A673 (cell line): ENCODE measurements around the gene VPS13D. TPM values are rescaled to one million over a fixed set of nuclear protein-coding genes. Genes with fewer than 3 reads are reported as not detected.

ENCODE experiments used
- BruUV-seq: library from RNA; stranded (reverse); fragments of 400-500 nt; replicated peaks from 2 replicates; lab custom pipeline; 2021; lab: Mats Ljungman, UMichigan
- CTCF ChIA-PET: fragments of 300-600 bp; sonication (Branson Sonifier 250); formaldehyde crosslinking; loops from one replicate; lab custom pipeline; 2022; ENCODE audit warnings: antibody characterized with exemption; lab: Charles Lee
- POLR2A ChIA-PET: fragments of 300-600 bp; sonication (Branson Sonifier 250); formaldehyde crosslinking; loops from one replicate; lab custom pipeline; 2022; ENCODE audit warnings: antibody characterized with exemption; ENCODE audit not compliant: low non-redundant PET; lab: Charles Lee
- DNase-seq: peaks from one replicate; pipeline ENCODE4 v3.0.0-alpha.2; 2015; ENCODE audit warnings: low spot score
- H3K27ac ChIP-seq: fragments of 200-600 bp; sonication (generic); 2 replicates; pipeline ENCODE4 v1.5.1; 2016; ENCODE audit warnings: mixed run types, low read depth, mild to moderate bottlenecking, mixed read lengths, antibody characterized with exemption, low read length; ENCODE audit not compliant: poor library complexity, severe bottlenecking
- H3K27me3 ChIP-seq: fragments of 200-600 bp; sonication (generic); replicated peaks from 2 replicates; pipeline ENCODE4 v1.6.1; 2017; ENCODE audit warnings: mixed run types, low read depth, mild to moderate bottlenecking, mixed read lengths, antibody characterized with exemption, low read length; ENCODE audit not compliant: insufficient read depth, poor library complexity
- H3K36me3 ChIP-seq: fragments of 200-600 bp; sonication (generic); 2 replicates; pipeline ENCODE4 v1.6.1; 2016; ENCODE audit warnings: mixed run types, mild to moderate bottlenecking, mixed read lengths, antibody characterized with exemption, low read length; ENCODE audit not compliant: insufficient read depth, poor library complexity, severe bottlenecking
- H3K4me1 ChIP-seq: fragments of 200-600 bp; sonication (generic); 2 replicates; pipeline ENCODE4 v1.6.1; 2017; ENCODE audit warnings: mixed run types, mild to moderate bottlenecking, mixed read lengths, antibody characterized with exemption, low read length; ENCODE audit not compliant: insufficient read depth, poor library complexity, severe bottlenecking
- H3K4me3 ChIP-seq: fragments of 200-600 bp; sonication (generic); 2 replicates; pipeline ENCODE4 v1.5.1; 2016; ENCODE audit warnings: low read depth, mixed run types, mild to moderate bottlenecking, mixed read lengths, low read length; ENCODE audit not compliant: poor library complexity, severe bottlenecking
- H3K9me3 ChIP-seq: fragments of 200-600 bp; sonication (generic); 2 replicates; pipeline ENCODE4 v1.6.1; 2016; ENCODE audit warnings: mixed run types, low read depth, mild to moderate bottlenecking, mixed read lengths, antibody characterized with exemption, low read length; ENCODE audit not compliant: poor library complexity, severe bottlenecking
- CTCF ChIP-seq: fragments of 300-800, 200-600 bp; sonication (generic); conservative IDR thresholded peaks from 2 replicates; pipeline ENCODE4 v1.5.1; 2017; ENCODE audit warnings: low read depth, mild to moderate bottlenecking, antibody characterized with exemption, low read length, moderate library complexity, mixed read lengths
- EZH2 ChIP-seq: fragments of 200-600 bp; sonication (generic); IDR thresholded peaks from 2 replicates; pipeline ENCODE4 v1.6.1; 2017; ENCODE audit warnings: borderline replicate concordance, low read depth, mild to moderate bottlenecking, mixed read lengths, antibody characterized with exemption, low read length; ENCODE audit not compliant: poor library complexity, severe bottlenecking
- intact Hi-C: fragments of 100-400 bp; cut with micrococcal nuclease; formaldehyde crosslinking; loops from one replicate; pipeline ENCODE4 v1.10.0; 2022; ENCODE audit not compliant: unreplicated experiment
- total RNA-seq: library from RNA; stranded (reverse); gene quantifications from 2 replicates; pipeline ENCODE4 v1.2.3, GENCODE V29; 2021

VPS13D gene
- total RNA-seq, 1 experiment from 2014 or later = 32.5 TPM

- no peaks in the 10 kb centered on the region for H3K27me3 ChIP-seq
- H3K36me3 ChIP-seq = peaks cover 5% of the 10 kb centered on the region
- TF ChIP-seq CTCF (peak; percentile 48), EZH2 (no peak)
- no peak overlapping the region for H3K27ac ChIP-seq
- H3K4me3 ChIP-seq = no peak overlapping the region
- ChIA-PET CTCF (interaction anchor here (0.6 kb wide), 2 partner anchors 207 to 211 kb away, joined by 7 to 13 read pairs; partner anchors contain the start of gene DHRS3), POLR2A (no interaction called here)
- no peaks in the 10 kb centered on the region for H3K9me3 ChIP-seq
- intact Hi-C loops = loop anchor here (5.0 kb wide), 1 partner anchor 210 kb away; the partner anchor contains the start of gene DHRS3
- H3K4me1 ChIP-seq = no peaks in the 10 kb centered on the region
- BruUV-seq = no TSS peak
- DNase-seq = peak; percentile 22
Observed at GRCh38 chr1:12407050-12407961, 177.5 kb downstream of the VPS13D start.

GRCh38 chr1:12407962-12408454, 178.2 kb downstream of the VPS13D start:
- CTCF ChIA-PET = interaction anchor here (0.5 to 0.6 kb wide), 2 partner anchors 128 to 207 kb away, joined by 4 to 13 read pairs; no protein-coding TSS in a partner anchor
- TF ChIP-seq EZH2 (no peak), CTCF (no peak)
- H3K27me3 ChIP-seq = no peaks in the 10 kb centered on the region
- DNase-seq = no peak
- H3K27ac ChIP-seq = no peak overlapping the region
- no peak overlapping the region for H3K4me3 ChIP-seq
- H3K4me1 ChIP-seq = no peaks in the 10 kb centered on the region
- intact Hi-C loops = loop anchor here (5.0 kb wide), 1 partner anchor 209 kb away; the partner anchor contains the start of gene DHRS3
- H3K36me3 ChIP-seq = peaks cover 5% of the 10 kb centered on the region
- POLR2A ChIA-PET = no interaction called here
- BruUV-seq = no TSS peak
- no peaks in the 10 kb centered on the region for H3K9me3 ChIP-seq

GRCh38 chr1:12408662-12409061, 178.8 kb downstream of the VPS13D start:
- Histone ChIP-seq H3K9me3 (no peaks in the 10 kb centered on the region), H3K27me3 (no peaks in the 10 kb centered on the region), H3K4me3 (no peak overlapping the region), H3K27ac (no peak overlapping the region), H3K36me3 (peaks cover 5% of the 10 kb centered on the region), H3K4me1 (no peaks in the 10 kb centered on the region)
- POLR2A ChIA-PET = no interaction called here
- intact Hi-C loops = loop anchor here (5.0 kb wide), 1 partner anchor 209 kb away; the partner anchor contains the start of gene DHRS3
- BruUV-seq = no TSS peak
- CTCF ChIA-PET = no interaction called here
- TF ChIP-seq EZH2 = no peak
- no peak for TF ChIP-seq CTCF
- no peak for DNase-seq
